ENCODE measurements around the gene CMTM1. TPM values are rescaled to one million over a fixed set of nuclear protein-coding genes. Genes with fewer than 3 reads are reported as not detected.

The CMTM1 gene
- total RNA-seq, 1 experiment from 2014 or later = 5.2 TPM

DNA sequence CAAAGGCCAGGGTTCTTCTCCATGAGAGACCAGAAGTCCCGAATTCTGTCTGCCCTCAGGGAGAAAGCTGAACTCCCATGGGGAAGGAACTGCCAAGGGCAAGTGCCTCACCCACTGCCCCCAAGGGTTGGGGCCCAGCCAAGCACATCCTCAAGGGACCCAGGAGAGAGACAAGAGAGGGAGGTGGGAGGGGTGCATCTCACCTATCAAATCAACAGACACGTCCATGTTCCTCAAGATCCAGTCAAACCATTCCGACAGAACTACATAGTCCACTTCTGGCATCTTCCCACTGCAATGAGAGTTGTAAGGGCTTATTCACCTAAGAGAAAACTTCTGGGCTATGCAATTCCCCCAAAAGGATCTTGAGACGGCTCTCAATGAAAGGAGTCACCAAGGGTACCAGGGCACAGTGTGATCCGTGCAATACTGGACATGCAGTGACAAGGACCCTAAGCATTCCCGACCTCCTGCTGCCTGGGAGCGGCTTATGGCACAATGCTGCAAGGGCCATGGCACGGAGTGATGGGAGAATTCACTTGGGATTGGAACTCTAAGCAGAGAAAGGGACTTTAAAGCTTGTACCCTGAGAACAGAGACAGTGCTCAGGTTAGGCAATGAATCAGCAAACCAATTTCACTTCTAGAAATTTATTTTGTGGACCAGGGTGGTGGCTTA lies 48.5 kb upstream of the CMTM1 start:
- H3K79me2 ChIP-seq (ENCODE audit: insufficient read depth, low read length) = no peaks in the 10 kb centered on the region
- peak overlapping the region in 1 of 2 experiments; percentile 33; a peak in 2 of 4 replicates for H3K4me3 ChIP-seq (replicated peaks in 1 of 2; ENCODE audit: low read depth in 1 of 2, low read length in 2 of 2)
- intact Hi-C loops (cut with micrococcal nuclease) = no loop called here
- peak overlapping the region; percentile 67 for H3K4me2 ChIP-seq (ENCODE audit: low read length)
- H3K9ac ChIP-seq (ENCODE audit: low read length) = peak overlapping the region; percentile 52
- H3K27ac ChIP-seq (ENCODE audit: low read depth, low read length) = peak overlapping the region; percentile 78
- no peak overlapping the region for H2AFZ ChIP-seq (ENCODE audit: low read depth, low read length, poor library complexity, severe bottlenecking)
- peaks cover 55 to 70% of the 10 kb centered on the region in 2 experiments for H3K4me1 ChIP-seq (ENCODE audit: control insufficient read depth in 1 of 2, insufficient read depth in 2 of 2, low read length in 2 of 2)
- ChIA-PET CTCF (interaction anchor here (1.0 kb wide), 1 partner anchor 91 kb away, joined by 3 read pairs; no protein-coding TSS in a partner anchor), RAD21 (ENCODE audit: low non-redundant PET in 1 of 2, low total read pairs in 2 of 2, uncharacterized antibody in 2 of 2, unreplicated experiment in 2 of 2) (no interaction called here), POLR2A (no interaction called here)
- H3K27me3 ChIP-seq (ENCODE audit: insufficient read depth, low read length) = no peaks in the 10 kb centered on the region
- BruUV-seq (replicated peaks) = no TSS peak
- no peak for TF ChIP-seq CEBPB (IDR thresholded peaks at IDR 0.05; ENCODE audit: low read depth)
- no peaks in the 10 kb centered on the region for H3K36me3 ChIP-seq (ENCODE audit: control insufficient read depth in 1 of 2, insufficient read depth in 2 of 2, low read length in 2 of 2)
- H4K20me1 ChIP-seq (ENCODE audit: insufficient read depth) = no peaks in the 10 kb centered on the region
- H3K9me3 ChIP-seq (ENCODE audit: control insufficient read depth in 1 of 2, insufficient read depth in 1 of 2, low read depth in 1 of 2, low read length in 2 of 2) = no peaks in the 10 kb centered on the region
- no peak for ATAC-seq
- H3K9me2 ChIP-seq (ENCODE audit: insufficient read depth) = no peaks in the 10 kb centered on the region
- DNase-seq (ENCODE audit: low read depth, low spot score) = no peak

- Histone ChIP-seq H3K79me2 (ENCODE audit: insufficient read depth, low read length) (no peaks in the 10 kb centered on the region), H2AFZ (ENCODE audit: low read depth, low read length, poor library complexity, severe bottlenecking) (no peak overlapping the region), H3K9me2 (ENCODE audit: insufficient read depth) (no peaks in the 10 kb centered on the region), H3K9ac (ENCODE audit: low read length) (no peak overlapping the region), H3K9me3 (ENCODE audit: control insufficient read depth in 1 of 2, insufficient read depth in 1 of 2, low read depth in 1 of 2, low read length in 2 of 2) (no peaks in the 10 kb centered on the region), H3K4me3 (replicated peaks in 1 of 2; ENCODE audit: low read depth in 1 of 2, low read length in 2 of 2) (no peak overlapping the region), H3K36me3 (ENCODE audit: control insufficient read depth in 1 of 2, insufficient read depth in 2 of 2, low read length in 2 of 2) (no peaks in the 10 kb centered on the region), H3K4me1 (ENCODE audit: control insufficient read depth in 1 of 2, insufficient read depth in 2 of 2, low read length in 2 of 2) (peaks cover 50 to 64% of the 10 kb centered on the region in 2 experiments), H3K4me2 (ENCODE audit: low read length) (no peak overlapping the region), H4K20me1 (ENCODE audit: insufficient read depth) (no peaks in the 10 kb centered on the region), H3K27ac (ENCODE audit: low read depth, low read length) (no peak overlapping the region), H3K27me3 (ENCODE audit: insufficient read depth, low read length) (no peaks in the 10 kb centered on the region)
- no peak for TF ChIP-seq FOSL1 (IDR thresholded peaks at IDR 0.05; ENCODE audit: low read depth)
- no peak for TF ChIP-seq SIN3A (IDR thresholded peaks at IDR 0.05; ENCODE audit: low read depth)
- no peak for TF ChIP-seq ELF1 (IDR thresholded peaks at IDR 0.05; ENCODE audit: borderline replicate concordance, low read depth)
- TF ChIP-seq, protein P1, sequence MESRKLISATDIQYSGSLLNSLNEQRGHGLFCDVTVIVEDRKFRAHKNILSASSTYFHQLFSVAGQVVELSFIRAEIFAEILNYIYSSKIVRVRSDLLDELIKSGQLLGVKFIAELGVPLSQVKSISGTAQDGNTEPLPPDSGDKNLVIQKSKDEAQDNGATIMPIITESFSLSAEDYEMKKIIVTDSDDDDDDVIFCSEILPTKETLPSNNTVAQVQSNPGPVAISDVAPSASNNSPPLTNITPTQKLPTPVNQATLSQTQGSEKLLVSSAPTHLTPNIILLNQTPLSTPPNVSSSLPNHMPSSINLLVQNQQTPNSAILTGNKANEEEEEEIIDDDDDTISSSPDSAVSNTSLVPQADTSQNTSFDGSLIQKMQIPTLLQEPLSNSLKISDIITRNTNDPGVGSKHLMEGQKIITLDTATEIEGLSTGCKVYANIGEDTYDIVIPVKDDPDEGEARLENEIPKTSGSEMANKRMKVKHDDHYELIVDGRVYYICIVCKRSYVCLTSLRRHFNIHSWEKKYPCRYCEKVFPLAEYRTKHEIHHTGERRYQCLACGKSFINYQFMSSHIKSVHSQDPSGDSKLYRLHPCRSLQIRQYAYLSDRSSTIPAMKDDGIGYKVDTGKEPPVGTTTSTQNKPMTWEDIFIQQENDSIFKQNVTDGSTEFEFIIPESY (IDR thresholded peaks at IDR 0.05; ENCODE audit: extremely low read depth, insufficient replicate concordance, low read length) = no peak
- TF ChIP-seq, protein P2, sequence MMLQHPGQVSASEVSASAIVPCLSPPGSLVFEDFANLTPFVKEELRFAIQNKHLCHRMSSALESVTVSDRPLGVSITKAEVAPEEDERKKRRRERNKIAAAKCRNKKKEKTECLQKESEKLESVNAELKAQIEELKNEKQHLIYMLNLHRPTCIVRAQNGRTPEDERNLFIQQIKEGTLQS (IDR thresholded peaks at IDR 0.05) = no peak
- TF ChIP-seq JUND (IDR thresholded peaks at IDR 0.05) = no peak
- no peak for TF ChIP-seq YY1 (IDR thresholded peaks at IDR 0.05; ENCODE audit: extremely low read depth, insufficient replicate concordance, low read depth, low read length)
- TF ChIP-seq SRF (IDR thresholded peaks at IDR 0.05; ENCODE audit: low read depth) = no peak
- TF ChIP-seq CBX3 (IDR thresholded peaks at IDR 0.05; ENCODE audit: low read depth) = no peak
- no peak for TF ChIP-seq EZH2 (IDR thresholded peaks at IDR 0.05)
- no peak for TF ChIP-seq EGR1 (IDR thresholded peaks at IDR 0.05; ENCODE audit: low read depth)
- no peak for TF ChIP-seq ZNF274 (IDR thresholded peaks at IDR 0.05; ENCODE audit: low read depth, low read length)
- no peak for TF ChIP-seq CEBPB (IDR thresholded peaks at IDR 0.05; ENCODE audit: low read depth)
- no TSS peak for BruUV-seq (replicated peaks)
- ATAC-seq (no peak), DNase-seq (ENCODE audit: low read depth, low spot score) (no peak)
- CTCF ChIA-PET = interaction anchor here (2.8 kb wide), 1 partner anchor 89 kb away, joined by 10 read pairs; no protein-coding TSS in a partner anchor
- RAD21 ChIA-PET (ENCODE audit: low non-redundant PET in 1 of 2, low total read pairs in 2 of 2, uncharacterized antibody in 2 of 2, unreplicated experiment in 2 of 2) = no interaction called here
- POLR2A ChIA-PET = no interaction called here
- intact Hi-C loops (cut with micrococcal nuclease) = no loop called here
Observed at GRCh38 chr16:66519482-66520373, 46.5 kb upstream of the CMTM1 start.
